Measurements from ENCODE around the gene KLC1. TPM values are rescaled to one million over a fixed set of nuclear protein-coding genes. Genes with fewer than 3 reads are reported as not detected.

KLC1 gene
- total RNA-seq, 1 experiment from 2014 or later = 306 TPM

- Histone ChIP-seq H3K4me2 (ENCODE audit: low read length) (peak overlapping the region; percentile 87), H3F3A (ENCODE audit: low read length, unreplicated experiment) (no peaks in the 10 kb centered on the region), H3K27ac (ENCODE audit: low read length) (no peak overlapping the region), H4K20me1 (ENCODE audit: low read length) (no peaks in the 10 kb centered on the region), H3K4me3 (ENCODE audit: low read length) (peak overlapping the region; percentile 77), H3K36me3 (ENCODE audit: low read depth, low read length) (peaks cover under 1% of the 10 kb centered on the region; the same call in 1 of the 2 replicates), H3K9me2 (replicated peaks; ENCODE audit: low read length) (no peaks in the 10 kb centered on the region), H3K9ac (ENCODE audit: low read length) (peak overlapping the region; percentile 97), H2AFZ (ENCODE audit: low read length) (no peak overlapping the region), H3K27me3 (ENCODE audit: low read length) (no peaks in the 10 kb centered on the region), H3K9me3 (ENCODE audit: low read length) (no peaks in the 10 kb centered on the region), H3K79me2 (ENCODE audit: low read length) (peaks cover 69% of the 10 kb centered on the region), H3K4me1 (ENCODE audit: insufficient read depth, low read length) (peaks cover 51% of the 10 kb centered on the region)
- TF ChIP-seq EZH2 (IDR thresholded peaks at IDR 0.05; ENCODE audit: low read length, unreplicated experiment) = no peak
- TF ChIP-seq CTCF (conservative IDR thresholded peaks at IDR 0.05; ENCODE audit: low read depth, low read length) = no peak
- no peak for TF ChIP-seq EZH2phosphoT487 (IDR thresholded peaks at IDR 0.05; ENCODE audit: borderline replicate concordance, low read length)
- POLR2A ChIA-PET (ENCODE audit: unreplicated experiment) = interaction anchor here (0.6 kb wide), 1 partner anchor 9 kb away, joined by 4 read pairs; no protein-coding TSS in a partner anchor
- BruUV-seq (replicated peaks) = no TSS peak
- DNase-seq (no peak), ATAC-seq (no peak)
- intact Hi-C loops (cut with micrococcal nuclease) = loop anchor here (10.0 kb wide), 1 partner anchor 139 kb away; no protein-coding TSS in a partner anchor
- CTCF ChIA-PET = interaction anchor here (0.5 kb wide), 1 partner anchor 143 kb away, joined by 4 read pairs; no protein-coding TSS in a partner anchor
These were observed 85.2 kb downstream of the KLC1 start for GRCh38 chr14:103714063-103714724.

- Histone ChIP-seq H3K79me2 (ENCODE audit: low read length) (peaks cover 72% of the 10 kb centered on the region), H3K4me1 (ENCODE audit: insufficient read depth, low read length) (peaks cover 51% of the 10 kb centered on the region)
- POLR2A ChIA-PET (ENCODE audit: unreplicated experiment) = interaction anchor here (0.6 kb wide), 1 partner anchor 64 kb away, joined by 3 read pairs; no protein-coding TSS in a partner anchor
These were observed 86.3 kb downstream of the KLC1 start, which contains the start of the genes XRCC3 and ZFYVE21 for GRCh38 chr14:103715052-103716000. TSS of gene XRCC3 (minus strand) at chr14:103715451. CDS start at chr14:103711087, 4,364 bp downstream. TSS of gene ZFYVE21 (plus strand) at chr14:103715810. CDS start at chr14:103715842, 32 bp downstream.

More at GRCh38 chr14:103715052-103716000, 86.3 kb downstream of the KLC1 start, which contains the start of the genes XRCC3 and ZFYVE21:
- Histone ChIP-seq H3K4me2 (ENCODE audit: low read length) (peak within 1 kb of the TSS; percentile 99), H3K36me3 (ENCODE audit: low read depth, low read length) (no peaks in the 10 kb centered on the region), H2AFZ (ENCODE audit: low read length) (peak within 1 kb of the TSS; percentile 51), H3F3A (ENCODE audit: low read length, unreplicated experiment) (no peaks in the 10 kb centered on the region), H3K27me3 (ENCODE audit: low read length) (no peaks in the 10 kb centered on the region), H3K9me2 (replicated peaks; ENCODE audit: low read length) (no peaks in the 10 kb centered on the region), H3K4me3 (ENCODE audit: low read length) (peak within 1 kb of the TSS; percentile 87), H3K9me3 (ENCODE audit: low read length) (no peaks in the 10 kb centered on the region), H3K27ac (ENCODE audit: low read length) (peak within 1 kb of the TSS; percentile 29), H4K20me1 (ENCODE audit: low read length) (no peaks in the 10 kb centered on the region), H3K9ac (ENCODE audit: low read length) (peak within 1 kb of the TSS; percentile 97)
- peak; percentile 77 for ATAC-seq
- intact Hi-C loops (cut with micrococcal nuclease) = loop anchor here (10.0 kb wide), 1 partner anchor 141 kb away; no protein-coding TSS in a partner anchor
- TF ChIP-seq EZH2phosphoT487 (IDR thresholded peaks at IDR 0.05; ENCODE audit: borderline replicate concordance, low read length) (no peak), EZH2 (IDR thresholded peaks at IDR 0.05; ENCODE audit: low read length, unreplicated experiment) (no peak), CTCF (conservative IDR thresholded peaks at IDR 0.05; ENCODE audit: low read depth, low read length) (no peak)
- CTCF ChIA-PET = interaction anchor here (0.5 to 1.0 kb wide), 2 partner anchors 85 to 89 kb away, joined by 3 to 5 read pairs; no protein-coding TSS in a partner anchor
- DNase-seq = peak; percentile 99
- no TSS peak for BruUV-seq (replicated peaks)

Measured in PC-3 (cell line).